GM12874 (cell line): ENCODE results near the gene FXR2.

Source experiments
- TF ChIP-seq, protein P1 (sequence below): IDR thresholded peaks from 2 replicates; pipeline ENCODE4 v1.5.1; 2011; ENCODE audit warnings: low read depth, mild to moderate bottlenecking, control low read depth, low read length, moderate library complexity; ENCODE audit not compliant: insufficient read depth

Gene FXR2

DNA sequence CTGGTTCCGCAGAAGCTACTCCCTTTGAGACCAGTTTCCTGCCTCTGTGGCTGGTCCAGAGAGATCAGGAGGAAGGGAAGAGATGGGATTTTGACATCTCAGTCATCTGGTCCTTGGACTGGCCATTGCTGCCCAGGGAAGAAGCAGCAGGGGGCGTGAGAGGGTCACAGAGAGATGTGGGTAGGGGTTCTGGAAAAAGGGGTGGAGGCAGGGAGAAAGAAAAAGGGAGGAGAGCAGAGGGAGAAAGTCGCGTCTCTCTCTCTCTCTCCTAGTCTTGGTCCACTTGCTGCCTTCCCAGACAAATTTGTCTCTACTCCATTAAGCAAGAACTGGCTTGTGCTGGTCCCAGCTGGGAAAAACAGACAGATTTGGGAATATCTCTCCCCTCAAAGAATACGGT is 19.7 kb upstream of the FXR2 start:
- TF ChIP-seq, protein P1, sequence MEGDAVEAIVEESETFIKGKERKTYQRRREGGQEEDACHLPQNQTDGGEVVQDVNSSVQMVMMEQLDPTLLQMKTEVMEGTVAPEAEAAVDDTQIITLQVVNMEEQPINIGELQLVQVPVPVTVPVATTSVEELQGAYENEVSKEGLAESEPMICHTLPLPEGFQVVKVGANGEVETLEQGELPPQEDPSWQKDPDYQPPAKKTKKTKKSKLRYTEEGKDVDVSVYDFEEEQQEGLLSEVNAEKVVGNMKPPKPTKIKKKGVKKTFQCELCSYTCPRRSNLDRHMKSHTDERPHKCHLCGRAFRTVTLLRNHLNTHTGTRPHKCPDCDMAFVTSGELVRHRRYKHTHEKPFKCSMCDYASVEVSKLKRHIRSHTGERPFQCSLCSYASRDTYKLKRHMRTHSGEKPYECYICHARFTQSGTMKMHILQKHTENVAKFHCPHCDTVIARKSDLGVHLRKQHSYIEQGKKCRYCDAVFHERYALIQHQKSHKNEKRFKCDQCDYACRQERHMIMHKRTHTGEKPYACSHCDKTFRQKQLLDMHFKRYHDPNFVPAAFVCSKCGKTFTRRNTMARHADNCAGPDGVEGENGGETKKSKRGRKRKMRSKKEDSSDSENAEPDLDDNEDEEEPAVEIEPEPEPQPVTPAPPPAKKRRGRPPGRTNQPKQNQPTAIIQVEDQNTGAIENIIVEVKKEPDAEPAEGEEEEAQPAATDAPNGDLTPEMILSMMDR, result peak; percentile 32; the same call in 1 of the 2 replicates

DNA sequence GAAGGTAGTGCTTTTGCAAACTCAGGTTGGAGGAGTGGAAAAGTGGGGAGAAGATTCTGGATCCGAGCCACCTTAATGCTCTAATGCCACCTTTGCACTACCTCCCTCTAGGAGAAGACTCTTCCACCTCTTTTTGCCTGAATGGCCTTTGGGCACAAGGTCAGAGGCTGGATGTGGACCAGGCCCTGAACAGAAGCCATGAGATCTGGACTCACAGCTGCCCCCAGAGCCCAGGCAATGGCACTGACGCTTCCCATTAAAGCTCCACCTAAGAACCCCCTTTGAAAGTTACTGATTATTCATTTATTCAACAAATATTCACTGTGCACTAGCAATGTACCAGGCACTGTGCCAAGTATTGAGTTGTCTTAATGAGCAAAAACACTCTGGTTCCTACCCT is 18.4 kb upstream of the FXR2 start:
- TF ChIP-seq, protein P1, result no peak

DNA sequence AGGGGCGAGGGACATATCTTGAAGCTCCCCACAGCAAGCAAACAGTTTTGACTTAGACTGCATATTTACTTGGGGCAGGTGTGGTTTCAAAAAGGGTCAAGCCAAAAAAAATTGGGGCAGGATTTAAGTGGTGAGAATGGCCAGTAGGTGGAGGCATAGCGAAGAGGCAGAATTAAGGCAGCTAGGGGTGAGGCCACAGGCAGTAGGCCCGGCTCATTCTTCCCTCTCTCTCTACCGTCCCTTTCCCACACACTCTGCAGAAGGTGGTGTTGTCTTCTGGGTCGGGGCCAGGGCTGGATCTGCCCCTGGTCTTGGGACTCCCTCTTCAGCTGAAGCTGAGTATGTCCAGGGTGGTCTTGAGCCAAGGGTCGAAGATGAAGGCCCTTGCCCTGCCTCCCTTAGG is 17.8 kb upstream of the FXR2 start:
- TF ChIP-seq, protein P1, result peak; percentile 65

DNA sequence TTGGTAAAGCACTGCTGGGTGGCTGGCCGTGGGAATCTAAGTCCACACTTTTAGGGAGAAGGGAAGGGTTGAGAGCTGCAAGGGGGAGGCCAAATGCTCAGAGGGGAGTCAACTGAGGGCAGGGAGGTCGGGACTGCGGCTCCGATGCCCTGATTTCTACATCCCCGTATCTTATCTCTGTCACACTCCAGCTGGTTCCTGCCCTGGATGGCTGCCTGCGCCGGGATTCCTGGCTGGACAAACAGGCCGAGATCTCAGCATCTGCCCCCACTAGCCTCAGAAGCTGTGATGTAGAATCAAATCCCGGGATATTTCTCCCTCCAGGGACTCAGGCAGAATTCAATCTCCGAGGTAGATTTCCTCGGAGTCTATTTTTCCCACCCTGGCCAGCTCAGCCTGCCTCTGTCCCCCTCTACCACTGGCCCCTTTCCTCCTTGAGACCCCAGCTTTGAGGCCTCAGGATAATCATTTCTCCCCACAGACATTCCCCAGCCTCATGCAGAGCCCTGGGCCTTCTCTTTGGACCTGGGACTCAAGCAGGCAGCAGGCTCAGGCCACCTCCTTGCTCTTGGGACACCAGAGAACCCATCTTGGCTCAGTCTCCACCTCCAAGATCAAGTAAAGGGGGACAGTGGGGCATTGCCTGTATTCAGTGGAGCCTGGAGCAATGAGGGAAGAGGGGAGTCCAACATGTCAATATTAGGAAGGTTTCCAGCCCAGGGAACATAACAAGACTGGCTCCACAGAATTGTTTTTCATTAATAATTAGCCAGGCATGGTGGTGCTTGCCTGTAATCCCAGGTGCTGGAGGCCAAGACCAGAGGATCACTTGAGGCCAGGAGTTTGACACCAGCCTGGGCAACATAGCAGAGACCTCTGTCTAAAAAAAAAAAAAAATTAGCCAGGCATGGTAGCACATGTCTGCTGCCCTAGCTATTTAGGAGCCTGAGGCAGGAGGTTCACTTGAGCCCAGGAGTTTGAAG is 17.0 kb upstream of the FXR2 start:
- TF ChIP-seq, protein P1, result no peak

DNA sequence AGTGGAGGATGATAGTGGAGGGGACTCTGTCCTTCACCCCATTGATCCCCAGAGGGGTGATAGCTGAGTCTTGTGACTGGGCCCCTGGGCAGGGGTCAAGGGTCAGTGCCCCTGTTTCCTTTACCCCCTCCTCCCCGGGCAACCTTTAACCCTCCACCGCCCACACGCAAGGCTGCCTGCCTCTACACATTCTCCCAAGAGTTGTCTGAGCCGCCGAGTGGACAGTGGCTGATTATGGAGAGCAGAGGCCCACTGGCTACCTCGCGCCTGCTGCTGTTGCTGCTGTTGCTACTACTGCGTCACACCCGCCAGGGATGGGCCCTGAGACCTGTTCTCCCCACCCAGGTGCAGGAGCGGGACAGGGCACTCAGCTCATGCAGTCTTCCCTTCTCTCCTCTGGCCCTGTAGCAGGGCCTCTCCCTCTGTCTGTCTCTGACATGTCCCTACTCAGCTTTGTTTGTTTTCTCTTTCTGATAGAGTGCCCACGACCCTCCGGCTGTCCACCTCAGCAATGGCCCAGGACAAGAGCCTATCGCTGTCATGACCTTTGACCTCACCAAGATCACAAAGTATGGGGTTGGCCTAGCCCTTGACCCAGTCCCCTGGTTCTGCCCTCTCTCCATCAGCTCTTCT is 15.4 kb upstream of the FXR2 start, which contains the start of gene SHBG:
Gene SHBG, plus strand, starts transcription at position 197 of the 633 bp plus-strand sequence. Its CDS starts 38 bp downstream, at position 235.
- TF ChIP-seq, protein P1, result no peak

DNA sequence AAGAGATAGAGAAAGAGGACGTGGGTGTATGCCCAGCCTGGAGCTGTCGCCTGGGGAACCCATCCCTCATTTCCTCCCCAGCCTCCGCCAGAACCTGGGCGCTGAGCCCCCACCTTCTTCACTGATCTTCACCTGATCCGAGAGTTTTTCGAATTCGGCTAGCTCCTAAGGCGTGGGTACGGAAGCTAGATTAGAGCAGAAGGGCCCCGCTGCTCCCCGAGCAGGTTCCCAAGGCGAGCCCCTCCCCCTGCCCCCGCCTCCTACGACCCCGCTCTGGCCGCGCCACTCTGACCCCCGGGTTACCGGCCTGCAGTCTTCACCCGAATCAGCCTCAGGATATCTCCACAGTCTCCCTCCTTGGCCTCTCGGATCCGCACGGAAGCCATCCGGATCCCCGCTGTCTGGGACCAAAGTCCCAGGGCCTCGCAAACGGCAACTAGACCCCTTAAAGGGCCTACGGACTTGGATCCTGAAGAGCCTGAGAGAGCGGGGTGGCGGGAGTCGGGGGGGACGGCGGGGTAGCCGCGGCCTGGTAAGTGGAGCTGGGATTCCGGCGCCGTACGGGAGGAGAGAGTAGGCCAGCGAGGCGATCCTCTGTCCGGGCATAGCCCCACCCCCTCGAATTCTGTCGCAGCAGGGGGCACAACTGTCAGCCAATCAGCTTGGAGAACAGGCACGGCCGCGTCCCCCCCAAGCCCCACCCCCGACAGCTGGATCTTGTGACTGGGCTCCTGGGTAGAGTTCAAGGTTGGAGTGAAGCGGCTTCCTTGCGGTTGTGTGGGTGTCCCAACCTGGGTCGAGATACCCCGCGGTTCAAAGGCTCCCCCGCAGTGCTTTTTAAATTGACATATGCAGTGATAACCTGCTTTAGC is 12.8 kb upstream of the FXR2 start, which contains the start of gene SAT2:
Gene SAT2, minus strand, starts transcription at position 572 of the 872 bp plus-strand sequence. Its CDS starts 186 bp downstream, at position 386.
- TF ChIP-seq, protein P1, result no peak

DNA sequence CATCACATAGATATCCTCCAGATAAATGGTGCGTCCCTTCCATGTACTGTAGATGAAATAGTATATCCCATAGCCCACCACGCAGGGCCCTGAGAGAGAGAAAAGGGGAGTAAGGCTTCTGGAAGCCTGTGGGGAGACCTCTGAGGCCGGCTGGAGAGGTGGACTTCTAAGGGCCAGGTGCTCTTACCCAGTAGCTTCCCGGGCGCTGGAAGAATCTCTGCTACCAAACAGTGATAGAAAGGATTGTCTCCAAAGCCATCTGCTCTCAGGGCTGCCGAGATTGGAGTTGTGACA is 12.2 kb upstream of the FXR2 start:
- TF ChIP-seq, protein P1, result no peak
